Erythroblast (primary cell): ENCODE results near the gene IL22RA1.

Experiments used
- DNase-seq, 2 experiments: peaks; one replicate each; lab custom pipeline; 2025; lab: John Stamatoyannopoulos, UW
- GATA1 ChIP-seq: IDR thresholded peaks from 2 replicates; pipeline ENCODE4 v1.6.1; 2011; ENCODE audit warnings: low read depth, mild to moderate bottlenecking, control low read depth, low read length, moderate library complexity
- POLR2A ChIP-seq: IDR thresholded peaks from 2 replicates; pipeline ENCODE4 v1.6.1; 2011; ENCODE audit warnings: mild to moderate bottlenecking, low read length

Gene IL22RA1

GRCh38 chr1:24138476-24139221 lies 4.3 kb downstream of the IL22RA1 start:
- no peak for TF ChIP-seq POLR2A
- TF ChIP-seq GATA1: no peak
- DNase-seq: no peak

GRCh38 chr1:24136956-24137539 lies 5.9 kb downstream of the IL22RA1 start:
- TF ChIP-seq POLR2A (no peak), GATA1 (no peak)
- DNase-seq: no peak

GRCh38 chr1:24134376-24134775 lies 8.6 kb downstream of the IL22RA1 start:
- no peak for DNase-seq
- no peak for TF ChIP-seq GATA1
- TF ChIP-seq POLR2A: no peak

- TF ChIP-seq GATA1 (no peak), POLR2A (no peak)
- no peak for DNase-seq
Observed at GRCh38 chr1:24133819-24134218, 9.1 kb downstream of the IL22RA1 start.

- no peak for TF ChIP-seq GATA1
- no peak for TF ChIP-seq POLR2A
- no peak for DNase-seq
Observed at GRCh38 chr1:24130385-24130784, 12.6 kb downstream of the IL22RA1 start.

GRCh38 chr1:24127801-24128363 lies 15.1 kb downstream of the IL22RA1 start:
- no peak for DNase-seq
- TF ChIP-seq POLR2A: no peak
- no peak for TF ChIP-seq GATA1

GRCh38 chr1:24127134-24127800 lies 15.7 kb downstream of the IL22RA1 start:
- TF ChIP-seq GATA1 (no peak), POLR2A (no peak)
- no peak for DNase-seq

- TF ChIP-seq POLR2A: no peak
- no peak for TF ChIP-seq GATA1
Observed at GRCh38 chr1:24126672-24127023, 16.3 kb downstream of the IL22RA1 start.

GRCh38 chr1:24126018-24126671 lies 16.8 kb downstream of the IL22RA1 start:
- TF ChIP-seq POLR2A (no peak), GATA1 (no peak)

More at GRCh38 chr1:24126672-24127023, 16.3 kb downstream of the IL22RA1 start:
- no peak for DNase-seq

GRCh38 chr1:24125456-24125855 lies 17.5 kb downstream of the IL22RA1 start:
- TF ChIP-seq POLR2A: no peak
- no peak for TF ChIP-seq GATA1
- no peak for DNase-seq

More at GRCh38 chr1:24126018-24126671, 16.8 kb downstream of the IL22RA1 start:
- no peak for DNase-seq

- TF ChIP-seq POLR2A (no peak), GATA1 (no peak)
- DNase-seq: no peak
Observed at GRCh38 chr1:24124980-24125379, 18.0 kb downstream of the IL22RA1 start.

- no peak for TF ChIP-seq GATA1
- no peak for TF ChIP-seq POLR2A
- DNase-seq: no peak
Observed at GRCh38 chr1:24123611-24124010, 19.3 kb downstream of the IL22RA1 start.

GRCh38 chr1:24122776-24123175 lies 20.2 kb downstream of the IL22RA1 start:
- TF ChIP-seq GATA1: no peak
- no peak for TF ChIP-seq POLR2A

GRCh38 chr1:24121406-24121805 lies 21.5 kb downstream of the IL22RA1 start:
- TF ChIP-seq GATA1: no peak
- no peak for TF ChIP-seq POLR2A
- DNase-seq: no peak

More at GRCh38 chr1:24122776-24123175, 20.2 kb downstream of the IL22RA1 start:
- no peak for DNase-seq

GRCh38 chr1:24120965-24121364 lies 22.0 kb downstream of the IL22RA1 start:
- DNase-seq: no peak
- TF ChIP-seq GATA1 (no peak), POLR2A (no peak)
